BE2C (cell line): ENCODE results near the gene LGALS1.

Experiments
- DNase-seq: peaks from one replicate; pipeline ENCODE4 v3.0.0-alpha.2; 2020
- H3K27me3 ChIP-seq: fragments of 250-450 bp; sonication (Bioruptor Pico); 2 replicates; pipeline ENCODE4 v1.5.1; 2020; ENCODE audit warnings: mild to moderate bottlenecking
- H3K36me3 ChIP-seq: fragments of 250-450 bp; sonication (Bioruptor Pico); 2 replicates; pipeline ENCODE4 v1.5.1; 2020; ENCODE audit warnings: mild to moderate bottlenecking
- H3K4me1 ChIP-seq: fragments of 250-450 bp; sonication (Bioruptor Pico); 2 replicates; pipeline ENCODE4 v1.5.1; 2020
- H3K4me3 ChIP-seq: 2 replicates; pipeline ENCODE4 v1.5.1; 2011; ENCODE audit warnings: low read depth, low read length
- H3K9me3 ChIP-seq: fragments of 250-450 bp; sonication (Bioruptor Pico); 2 replicates; pipeline ENCODE4 v1.5.1; 2020
- TF ChIP-seq, protein P1 (sequence below): IDR thresholded peaks from 2 replicates; pipeline ENCODE4 v1.5.1; 2012; ENCODE audit warnings: mild to moderate bottlenecking, low read depth, low read length

Gene LGALS1

DNA sequence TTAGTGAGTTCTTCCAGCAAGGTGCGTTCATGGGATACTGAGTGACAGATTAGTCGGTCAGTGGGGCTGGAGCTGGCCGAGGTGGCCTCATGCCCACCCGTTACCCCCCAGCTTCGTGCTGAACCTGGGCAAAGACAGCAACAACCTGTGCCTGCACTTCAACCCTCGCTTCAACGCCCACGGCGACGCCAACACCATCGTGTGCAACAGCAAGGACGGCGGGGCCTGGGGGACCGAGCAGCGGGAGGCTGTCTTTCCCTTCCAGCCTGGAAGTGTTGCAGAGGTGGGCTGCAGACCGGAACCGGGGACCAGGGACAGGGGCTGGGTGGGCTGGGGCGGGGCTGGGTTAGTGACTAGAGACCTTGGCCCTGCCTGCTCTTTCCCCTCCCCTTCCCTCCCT is 2.9 kb downstream of the LGALS1 start:
- Histone ChIP-seq H3K9me3 (no peaks in the 10 kb centered on the region), H3K4me1 (peaks cover 15% of the 10 kb centered on the region), H3K36me3 (no peaks in the 10 kb centered on the region), H3K4me3 (no peak overlapping the region), H3K27me3 (no peaks in the 10 kb centered on the region)
- DNase-seq: no peak
- TF ChIP-seq, protein P1, sequence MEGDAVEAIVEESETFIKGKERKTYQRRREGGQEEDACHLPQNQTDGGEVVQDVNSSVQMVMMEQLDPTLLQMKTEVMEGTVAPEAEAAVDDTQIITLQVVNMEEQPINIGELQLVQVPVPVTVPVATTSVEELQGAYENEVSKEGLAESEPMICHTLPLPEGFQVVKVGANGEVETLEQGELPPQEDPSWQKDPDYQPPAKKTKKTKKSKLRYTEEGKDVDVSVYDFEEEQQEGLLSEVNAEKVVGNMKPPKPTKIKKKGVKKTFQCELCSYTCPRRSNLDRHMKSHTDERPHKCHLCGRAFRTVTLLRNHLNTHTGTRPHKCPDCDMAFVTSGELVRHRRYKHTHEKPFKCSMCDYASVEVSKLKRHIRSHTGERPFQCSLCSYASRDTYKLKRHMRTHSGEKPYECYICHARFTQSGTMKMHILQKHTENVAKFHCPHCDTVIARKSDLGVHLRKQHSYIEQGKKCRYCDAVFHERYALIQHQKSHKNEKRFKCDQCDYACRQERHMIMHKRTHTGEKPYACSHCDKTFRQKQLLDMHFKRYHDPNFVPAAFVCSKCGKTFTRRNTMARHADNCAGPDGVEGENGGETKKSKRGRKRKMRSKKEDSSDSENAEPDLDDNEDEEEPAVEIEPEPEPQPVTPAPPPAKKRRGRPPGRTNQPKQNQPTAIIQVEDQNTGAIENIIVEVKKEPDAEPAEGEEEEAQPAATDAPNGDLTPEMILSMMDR: no peak

DNA sequence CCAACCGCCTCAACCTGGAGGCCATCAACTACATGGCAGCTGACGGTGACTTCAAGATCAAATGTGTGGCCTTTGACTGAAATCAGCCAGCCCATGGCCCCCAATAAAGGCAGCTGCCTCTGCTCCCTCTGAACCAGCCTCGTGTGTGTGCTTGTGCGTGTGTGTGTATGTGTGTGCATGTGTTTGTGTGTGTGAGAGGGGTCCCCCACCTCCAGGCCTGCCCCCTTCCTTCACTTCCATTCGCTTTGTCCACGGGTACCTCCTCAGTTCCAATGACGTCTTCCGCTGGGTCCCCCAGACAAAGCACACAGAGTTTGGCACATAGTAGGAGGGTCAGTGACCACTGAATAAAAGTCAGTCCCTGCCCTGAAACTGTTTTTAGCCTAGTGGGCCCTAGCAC is 4.2 kb downstream of the LGALS1 start:
- TF ChIP-seq, protein P1: no peak
- no peak for DNase-seq
- H3K9me3 ChIP-seq: no peaks in the 10 kb centered on the region

DNA sequence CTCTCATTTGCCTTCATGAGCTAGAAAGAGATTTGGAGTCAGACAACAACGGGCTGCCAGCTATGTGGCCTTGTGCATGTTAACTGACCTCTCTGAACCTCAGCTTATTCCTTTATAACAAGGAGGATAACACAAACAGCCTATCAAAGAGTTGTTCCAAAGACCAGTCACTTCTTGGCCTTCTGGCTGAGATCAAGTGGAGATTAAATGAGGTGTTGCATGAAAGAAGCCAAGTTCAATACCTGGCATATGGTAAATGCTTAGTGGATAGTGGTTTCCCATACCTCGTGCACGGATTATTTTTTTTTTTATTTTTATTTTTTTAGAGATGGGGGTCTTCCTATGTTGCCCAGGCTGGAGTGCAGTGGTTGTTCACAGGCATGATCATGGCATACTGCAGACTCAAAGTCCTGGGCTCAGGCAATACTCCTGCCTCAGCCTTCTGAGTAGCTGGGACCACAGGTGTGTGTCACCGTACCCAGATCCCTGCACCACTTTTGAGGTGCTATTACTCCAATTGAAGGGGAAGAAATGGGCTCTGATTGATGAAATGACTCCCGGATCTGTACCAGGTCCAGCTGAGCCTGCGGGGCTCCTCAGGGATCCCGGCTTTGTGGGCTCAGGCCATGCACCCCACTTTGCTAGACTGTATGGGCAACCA is 4.9 kb downstream of the LGALS1 start:
- Histone ChIP-seq H3K4me3 (no peak overlapping the region), H3K4me1 (peaks cover 7% of the 10 kb centered on the region), H3K27me3 (no peaks in the 10 kb centered on the region), H3K9me3 (no peaks in the 10 kb centered on the region), H3K36me3 (no peaks in the 10 kb centered on the region)
- TF ChIP-seq, protein P1: no peak
- no peak for DNase-seq

More for the DNA sequence above, 4.2 kb downstream of the LGALS1 start:
- peaks cover 12% of the 10 kb centered on the region for H3K4me1 ChIP-seq
- no peaks in the 10 kb centered on the region for H3K36me3 ChIP-seq
- H3K4me3 ChIP-seq: no peak overlapping the region
- no peaks in the 10 kb centered on the region for H3K27me3 ChIP-seq

DNA sequence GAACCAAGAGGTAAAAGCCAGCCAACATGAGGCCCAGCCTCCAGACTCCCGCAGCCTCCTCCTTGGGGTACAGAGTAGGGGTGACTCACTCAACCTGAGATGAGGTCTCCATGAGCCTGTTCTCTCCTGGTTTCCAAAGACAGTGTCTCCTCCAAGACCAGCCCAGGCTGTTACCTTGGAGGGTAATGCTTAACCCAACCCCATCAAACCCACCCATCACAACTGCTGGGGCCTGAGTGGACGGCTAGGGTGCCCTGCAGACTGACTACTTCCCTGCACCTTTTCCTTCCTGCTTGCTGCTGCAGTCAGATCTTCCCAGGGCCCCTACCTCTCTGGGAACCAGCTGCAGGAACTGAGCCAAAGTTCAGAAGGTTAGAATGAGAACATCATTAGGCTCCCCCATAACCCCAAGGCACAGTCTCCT is 5.6 kb downstream of the LGALS1 start:
- Histone ChIP-seq H3K27me3 (no peaks in the 10 kb centered on the region), H3K9me3 (no peaks in the 10 kb centered on the region), H3K36me3 (no peaks in the 10 kb centered on the region), H3K4me3 (no peak overlapping the region), H3K4me1 (peaks cover 4% of the 10 kb centered on the region; the same call in 1 of the 2 replicates)
- TF ChIP-seq, protein P1: no peak
- DNase-seq: no peak

DNA sequence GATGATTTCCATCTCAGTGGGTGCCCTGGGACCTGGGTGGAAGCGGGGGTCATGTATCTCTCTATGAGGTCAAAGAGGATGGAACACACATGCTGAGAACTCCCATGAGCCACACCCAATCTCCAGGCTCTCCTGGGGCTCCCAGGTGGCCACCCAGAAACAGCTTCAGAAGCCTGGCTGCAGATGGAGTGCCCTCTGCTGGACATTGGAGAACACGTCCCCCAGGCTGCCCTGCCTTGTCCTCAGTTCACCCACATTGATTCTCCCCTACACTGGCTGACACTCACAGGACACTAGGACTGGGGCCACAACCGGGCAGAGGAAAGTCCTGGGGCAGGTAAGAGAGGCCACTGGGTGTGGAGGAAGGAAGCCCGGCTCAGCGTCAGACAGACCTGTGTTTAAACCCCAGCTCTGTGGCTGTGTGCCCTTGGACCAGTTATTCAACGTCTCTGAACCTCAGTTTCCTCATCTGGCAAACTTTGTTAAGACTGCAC is 6.2 kb downstream of the LGALS1 start:
- H3K36me3 ChIP-seq: no peaks in the 10 kb centered on the region
- DNase-seq: peak; percentile 81
- peaks cover under 1% of the 10 kb centered on the region; the same call in 1 of the 2 replicates for H3K4me1 ChIP-seq
- no peak overlapping the region for H3K4me3 ChIP-seq
- H3K27me3 ChIP-seq: no peaks in the 10 kb centered on the region
- no peaks in the 10 kb centered on the region for H3K9me3 ChIP-seq
- TF ChIP-seq, protein P1: peak; percentile 95
